Epithelial cell of prostate (primary cell): ENCODE data around the gene ABCD2.
"Not testable (repeated sequence)": the region's sequence is repeated elsewhere in the genome, so short reads cannot be mapped to it uniquely, and the experiment has no call there.

Experiments used
- DNase-seq: peaks from one replicate; pipeline ENCODE4 v3.0.0-alpha.2; 2011; ENCODE audit warnings: low read depth, low spot score
- H3K27ac ChIP-seq: fragments of 450-650 bp; 2 replicates; pipeline ENCODE4 v1.5.1; 2017; ENCODE audit warnings: mild to moderate bottlenecking

Gene ABCD2

DNA sequence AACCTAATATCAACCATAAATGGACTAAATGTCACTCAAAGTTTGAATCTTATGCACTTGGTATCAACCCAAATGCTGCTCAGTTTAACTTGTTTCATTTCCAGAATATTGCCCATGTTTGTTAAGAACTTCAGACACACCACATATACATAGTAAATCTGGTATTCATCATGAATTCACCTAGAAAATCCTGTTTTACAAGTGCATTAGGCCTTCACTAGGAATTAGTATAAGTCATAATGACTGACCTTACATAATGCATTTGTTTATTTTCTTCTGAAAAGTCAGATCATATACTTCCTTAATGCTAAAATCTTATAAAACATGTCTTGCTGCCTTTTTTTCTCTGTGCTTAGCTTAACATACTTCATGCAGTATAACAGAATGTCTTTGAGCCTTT lies 66.1 kb downstream of the ABCD2 start:
- DNase-seq = no peak
- H3K27ac ChIP-seq = no peak overlapping the region

DNA sequence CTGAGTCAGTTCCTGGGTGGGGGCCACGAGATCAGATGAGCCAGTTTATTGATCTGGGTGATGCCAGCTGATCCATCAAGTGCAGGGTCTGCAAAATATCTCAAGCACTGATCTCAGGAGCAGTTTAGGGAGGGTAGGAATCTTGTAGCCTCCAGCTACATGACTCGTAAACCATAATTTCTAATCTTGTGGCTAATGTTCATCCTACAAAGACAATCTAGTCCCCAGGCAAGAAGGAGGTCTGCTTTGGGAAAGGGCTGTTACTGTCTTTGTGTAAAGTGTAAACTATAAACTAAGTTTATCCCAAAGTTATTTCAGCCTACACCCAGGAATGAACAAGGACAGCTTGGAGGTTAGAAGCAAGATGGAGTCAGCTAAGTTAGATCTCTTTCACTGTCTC lies 75.4 kb downstream of the ABCD2 start:
- DNase-seq, H3K27ac ChIP-seq: not testable (repeated sequence)

DNA sequence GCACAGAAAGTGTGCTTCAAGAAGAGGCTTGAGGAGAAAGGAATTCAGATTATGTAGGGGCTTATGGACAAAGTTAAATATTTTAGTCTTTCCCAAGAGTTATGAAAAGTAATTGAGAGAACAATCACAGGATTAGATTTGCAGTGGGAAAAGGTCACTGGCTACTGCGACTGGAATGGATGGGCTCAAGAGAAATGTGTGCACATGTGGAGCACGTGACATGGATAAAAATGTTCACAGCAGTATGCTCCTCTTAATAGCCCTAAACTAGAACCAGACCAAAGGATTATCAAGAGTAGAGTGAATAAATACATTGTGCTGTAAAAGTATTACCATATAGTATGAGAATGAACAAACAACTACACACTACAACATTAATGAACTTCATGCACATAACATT lies 78.1 kb downstream of the ABCD2 start:
- H3K27ac ChIP-seq = no peak overlapping the region
- DNase-seq = no peak

DNA sequence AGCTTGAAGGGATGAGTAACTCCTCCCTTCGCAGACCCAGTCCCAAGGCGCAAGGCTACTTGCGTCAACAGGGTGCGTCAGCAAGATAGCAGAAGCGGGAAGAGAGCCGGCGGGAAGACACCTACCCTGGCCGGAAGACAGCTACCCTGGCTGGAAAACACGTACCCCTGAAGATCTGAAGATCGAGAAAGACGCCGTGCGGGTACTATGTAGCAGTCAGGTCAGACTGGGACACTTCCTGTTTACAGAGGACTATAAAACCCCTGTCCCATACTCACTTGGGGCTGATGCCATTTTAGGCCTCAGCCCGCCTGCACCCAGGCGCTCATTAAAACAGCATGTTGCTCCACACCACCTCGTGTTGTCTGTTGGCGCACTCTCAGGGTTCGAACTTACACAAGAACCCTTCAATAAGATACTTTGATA lies 80.9 kb downstream of the ABCD2 start:
- no peak overlapping the region for H3K27ac ChIP-seq
- no peak for DNase-seq

DNA sequence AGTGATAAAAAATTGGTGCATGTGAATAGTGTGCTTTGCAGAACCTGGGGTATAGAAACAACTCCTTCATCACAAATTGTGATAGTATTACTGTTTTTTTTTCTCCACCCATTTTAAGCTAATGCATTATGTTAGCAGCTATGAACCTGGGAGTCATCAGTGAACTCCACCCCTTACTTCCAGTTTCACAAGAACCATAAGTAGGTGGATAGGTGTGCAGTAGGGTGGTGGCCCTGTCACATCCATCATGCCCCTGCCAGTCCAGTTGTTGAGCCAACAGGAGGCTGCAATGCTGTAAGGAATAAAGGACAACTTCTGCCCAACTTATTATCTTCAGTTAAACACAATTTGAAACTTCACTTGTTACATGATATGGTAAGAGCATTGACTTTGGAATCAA lies 85.7 kb downstream of the ABCD2 start:
- no peak overlapping the region for H3K27ac ChIP-seq
- DNase-seq = peak; percentile 2

DNA sequence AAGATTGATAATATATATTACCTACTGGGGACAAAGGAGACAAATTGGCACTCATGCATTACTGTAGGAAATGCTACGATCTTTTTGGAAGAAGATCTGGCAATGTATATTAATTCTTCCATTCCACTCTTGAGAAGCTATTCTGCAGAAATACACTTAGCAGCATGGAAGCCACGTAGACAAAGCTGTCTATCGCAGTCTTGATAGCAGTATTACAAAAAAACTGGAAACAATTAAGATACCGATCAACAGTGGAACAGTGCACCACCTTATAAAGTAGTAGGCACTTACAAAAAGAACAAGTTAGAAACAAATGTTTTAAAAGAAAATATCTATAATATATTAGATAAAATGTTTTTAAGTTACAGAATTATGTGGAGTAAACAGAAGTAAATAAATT lies 87.2 kb downstream of the ABCD2 start:
- H3K27ac ChIP-seq = no peak overlapping the region

DNA sequence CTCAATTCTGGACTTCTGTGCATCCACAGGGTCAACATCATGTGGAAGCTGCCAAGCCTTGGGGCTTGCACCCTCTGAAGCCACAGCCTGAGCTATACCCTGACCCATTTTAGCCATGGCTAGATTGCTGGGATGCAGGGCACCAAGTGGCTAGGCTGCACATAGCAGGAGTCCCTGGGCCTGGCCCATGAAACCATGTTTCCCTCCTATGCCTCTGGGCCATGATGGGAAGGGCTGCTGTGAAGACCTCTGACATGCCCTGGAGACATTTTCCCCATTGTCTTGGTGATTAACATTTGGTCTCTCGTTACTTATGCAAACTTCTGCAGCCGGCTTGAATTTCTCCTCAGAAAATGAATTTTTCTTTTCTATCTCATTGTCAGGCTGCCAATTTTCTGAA lies 92.6 kb downstream of the ABCD2 start:
- H3K27ac ChIP-seq = no peak overlapping the region
- DNase-seq = no peak

More for the DNA sequence above, 87.2 kb downstream of the ABCD2 start:
- no peak for DNase-seq

DNA sequence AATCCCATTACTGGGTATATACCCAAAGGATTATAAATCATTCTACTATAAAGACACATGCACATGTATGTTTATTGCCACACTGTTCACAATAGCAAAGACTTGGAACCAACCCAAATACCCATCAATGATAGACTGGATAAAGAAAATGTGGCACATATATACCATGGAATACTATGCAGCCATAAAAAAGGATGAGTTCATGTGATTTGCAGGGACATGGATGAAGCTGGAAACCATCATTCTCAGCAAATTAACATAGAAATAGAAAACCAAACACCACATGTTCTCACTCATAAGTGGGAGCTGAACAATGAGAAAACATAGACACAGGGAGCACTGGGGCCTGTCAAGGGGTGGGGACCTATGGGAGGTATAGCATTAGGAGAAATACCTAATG lies 97.4 kb downstream of the ABCD2 start:
- DNase-seq, H3K27ac ChIP-seq: not testable (repeated sequence)

DNA sequence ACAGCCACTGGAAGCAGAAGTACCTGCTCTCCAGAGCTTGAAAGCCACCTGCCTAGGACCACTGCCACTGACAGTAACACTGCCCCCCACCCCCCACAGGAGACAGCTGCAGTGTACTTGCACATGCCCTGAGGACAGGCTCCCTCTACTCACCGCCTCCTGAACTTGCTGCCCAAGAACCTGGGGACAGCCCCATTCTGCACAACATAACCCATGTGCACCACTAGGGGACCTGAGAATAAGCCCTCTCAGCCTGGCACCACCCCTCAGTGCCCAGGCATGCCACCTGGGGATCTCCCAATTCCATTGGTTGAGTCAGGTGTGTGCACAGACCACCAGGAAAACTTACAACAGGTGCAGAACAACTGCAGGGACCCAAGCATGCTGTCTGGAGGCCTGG lies 109.6 kb downstream of the ABCD2 start:
- no peak for DNase-seq
- H3K27ac ChIP-seq = no peak overlapping the region

DNA sequence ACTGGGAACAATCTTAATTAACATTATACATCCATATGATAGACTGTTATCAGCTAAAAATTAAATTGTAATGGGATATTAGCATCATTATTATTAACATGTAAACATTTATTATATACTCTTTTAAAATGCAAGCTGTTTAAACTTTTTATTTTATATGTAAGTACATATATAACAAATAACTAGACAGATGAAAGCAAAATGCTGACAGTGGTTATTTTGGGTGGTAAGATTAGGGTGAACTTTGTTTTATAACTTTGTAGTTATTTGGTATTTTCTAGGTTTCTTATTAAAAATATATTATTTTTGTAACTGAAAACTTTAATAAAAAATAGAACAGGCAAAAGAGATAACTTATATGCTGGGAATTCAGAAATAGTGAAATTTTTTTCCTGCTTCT lies 114.0 kb downstream of the ABCD2 start:
- no peak overlapping the region for H3K27ac ChIP-seq
- DNase-seq = no peak

DNA sequence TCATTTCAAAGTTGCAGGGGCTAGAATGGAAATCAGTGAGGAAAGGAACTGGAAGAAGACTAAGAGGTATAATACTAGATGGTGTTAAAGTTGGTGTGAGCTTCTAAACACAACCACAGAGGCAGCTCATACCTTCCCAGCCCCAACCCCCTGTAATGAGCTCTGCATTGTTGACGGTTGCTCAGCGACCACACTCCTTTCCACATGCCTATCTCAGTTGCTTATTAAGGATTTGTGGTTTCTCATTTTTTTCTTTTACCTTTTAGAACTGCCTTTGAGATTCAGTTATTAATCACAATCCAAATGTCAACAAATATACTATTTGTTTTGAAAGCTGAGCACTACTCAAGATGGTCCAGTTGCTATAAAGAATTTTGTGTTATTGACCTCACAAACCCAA lies 114.6 kb downstream of the ABCD2 start:
- DNase-seq = peak; percentile 37
- no peak overlapping the region for H3K27ac ChIP-seq

DNA sequence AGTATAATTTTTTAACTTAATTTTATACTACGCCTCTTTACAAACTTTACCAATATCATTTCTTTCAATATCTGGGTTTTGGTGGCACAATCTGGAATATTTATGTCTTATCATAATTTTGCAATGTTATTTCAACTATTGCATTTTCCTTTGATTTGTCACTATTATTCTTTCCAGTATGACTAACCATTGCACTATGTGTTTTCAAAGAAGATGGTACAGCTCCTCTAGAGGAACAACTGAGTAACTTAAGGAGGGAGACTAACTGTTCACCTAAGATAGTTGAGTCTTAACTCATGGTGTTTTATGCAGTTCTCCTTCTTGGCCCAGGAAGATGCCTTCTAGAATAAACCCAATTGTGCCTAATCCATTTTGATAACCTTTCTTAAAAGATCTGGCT lies 116.2 kb downstream of the ABCD2 start:
- peak; percentile 27 for DNase-seq
- peak overlapping the region; percentile 18 for H3K27ac ChIP-seq

DNA sequence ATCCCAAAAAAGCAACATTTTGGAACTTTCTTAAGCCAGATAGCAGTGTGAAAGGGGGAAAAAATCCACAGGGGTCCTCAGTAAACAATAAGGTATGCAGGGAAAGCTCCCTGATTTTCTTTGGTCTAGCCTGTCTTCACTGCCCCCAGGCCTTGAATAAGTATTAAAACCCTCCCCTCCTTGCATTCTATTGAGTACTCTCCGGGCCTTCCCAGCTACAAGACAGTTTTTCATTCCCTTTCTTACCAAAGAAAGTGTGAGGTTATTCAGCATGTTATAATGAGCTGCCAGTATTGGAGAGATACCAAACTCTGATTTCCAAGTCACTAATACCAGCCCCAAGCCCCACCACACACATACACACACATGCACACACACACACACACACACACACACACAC lies 116.9 kb downstream of the ABCD2 start:
- H3K27ac ChIP-seq = peak overlapping the region; percentile 18
- no peak for DNase-seq
